ENCODE results near the gene DBX1.

DNA sequence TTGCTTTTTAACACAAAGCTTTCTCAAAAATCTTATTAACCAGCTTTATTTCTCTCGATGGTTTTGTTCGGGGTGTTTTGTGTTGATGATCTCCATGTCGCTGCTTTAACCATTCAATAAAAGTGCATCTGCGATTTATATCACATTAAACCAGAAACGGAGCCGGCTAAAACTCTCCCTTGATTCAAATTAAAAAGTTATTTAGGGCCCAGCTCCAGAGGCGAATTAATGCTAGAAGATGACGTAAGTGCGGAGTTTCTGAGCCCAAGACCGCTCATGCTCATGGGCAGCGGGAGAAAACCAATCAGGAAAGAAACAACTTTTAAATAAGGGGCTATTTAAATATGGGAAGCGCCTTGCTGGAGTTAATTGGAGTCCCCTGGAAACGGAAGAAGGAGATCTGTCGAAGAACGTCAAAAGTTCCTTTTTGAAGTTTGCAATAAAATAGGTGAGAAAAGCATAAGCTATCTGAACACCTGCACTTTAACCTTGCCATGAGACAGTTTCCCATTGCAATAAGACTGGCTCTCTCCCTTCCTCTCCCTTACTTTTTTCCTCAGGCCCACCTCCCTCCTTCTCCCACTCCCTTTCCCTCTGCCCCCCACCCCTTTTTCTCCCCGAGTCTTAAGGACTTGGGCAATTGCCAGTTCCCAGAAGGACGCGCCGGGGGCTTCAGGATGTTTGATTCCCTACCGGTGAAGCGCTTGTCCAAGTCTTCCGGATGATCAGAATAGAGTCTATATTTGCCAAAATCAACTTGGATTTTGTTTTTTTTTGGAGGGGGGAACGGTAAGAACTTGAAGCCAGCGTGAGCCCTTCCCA lies 1.9 kb upstream of the DBX1 start:
- TF ChIP-seq, protein P1, sequence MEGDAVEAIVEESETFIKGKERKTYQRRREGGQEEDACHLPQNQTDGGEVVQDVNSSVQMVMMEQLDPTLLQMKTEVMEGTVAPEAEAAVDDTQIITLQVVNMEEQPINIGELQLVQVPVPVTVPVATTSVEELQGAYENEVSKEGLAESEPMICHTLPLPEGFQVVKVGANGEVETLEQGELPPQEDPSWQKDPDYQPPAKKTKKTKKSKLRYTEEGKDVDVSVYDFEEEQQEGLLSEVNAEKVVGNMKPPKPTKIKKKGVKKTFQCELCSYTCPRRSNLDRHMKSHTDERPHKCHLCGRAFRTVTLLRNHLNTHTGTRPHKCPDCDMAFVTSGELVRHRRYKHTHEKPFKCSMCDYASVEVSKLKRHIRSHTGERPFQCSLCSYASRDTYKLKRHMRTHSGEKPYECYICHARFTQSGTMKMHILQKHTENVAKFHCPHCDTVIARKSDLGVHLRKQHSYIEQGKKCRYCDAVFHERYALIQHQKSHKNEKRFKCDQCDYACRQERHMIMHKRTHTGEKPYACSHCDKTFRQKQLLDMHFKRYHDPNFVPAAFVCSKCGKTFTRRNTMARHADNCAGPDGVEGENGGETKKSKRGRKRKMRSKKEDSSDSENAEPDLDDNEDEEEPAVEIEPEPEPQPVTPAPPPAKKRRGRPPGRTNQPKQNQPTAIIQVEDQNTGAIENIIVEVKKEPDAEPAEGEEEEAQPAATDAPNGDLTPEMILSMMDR (IDR thresholded peaks at IDR 0.05) = no peak
- no peak for TF ChIP-seq POLR2A (IDR thresholded peaks at IDR 0.05)
- TF ChIP-seq POLR2AphosphoS5 (IDR thresholded peaks at IDR 0.05) = no peak

Measured in suprapubic skin (tissue), 4 donors.